Endothelial cell of umbilical vein (primary cell): ENCODE results near the gene SPECC1L. TPM values are rescaled to one million over a fixed set of nuclear protein-coding genes. Genes with fewer than 3 reads are reported as not detected.

Source experiments
- BruUV-seq: library from RNA; stranded (reverse); fragments of 400-500 nt; replicated peaks from 2 replicates; lab custom pipeline; 2021; lab: Mats Ljungman, UMichigan
- CTCF ChIA-PET: fragments of 300-600, 350-600 bp; sonication (Branson Sonifier 250); formaldehyde crosslinking; loops from one replicate; lab custom pipeline; 2021; ENCODE audit warnings: antibody characterized with exemption, inconsistent platforms; lab: Charles Lee
- POLR2A ChIA-PET: fragments of 300-600, 350-600 bp; sonication (Branson Sonifier 250); formaldehyde crosslinking; loops from one replicate; lab custom pipeline; 2021; ENCODE audit warnings: antibody characterized with exemption, inconsistent platforms; lab: Charles Lee
- DNase-seq: peaks from one replicate; pipeline ENCODE4 v3.0.0-alpha.2; 2011; ENCODE audit warnings: low read depth, low spot score
- FAIRE-seq: peaks from 2 replicates; lab custom pipeline; 2011; peaks lifted over from hg19 to GRCh38; lab: Jason Lieb, UNC
- H2AFZ ChIP-seq: 2 replicates; pipeline ENCODE4 v1.6.0; 2012; ENCODE audit warnings: low read depth, low read length, control low read depth, inconsistent platforms
- H3K27ac ChIP-seq: 2 replicates; pipeline ENCODE4 v1.5.1; 2011; ENCODE audit warnings: low read depth, mild to moderate bottlenecking, control low read depth, low read length, moderate library complexity; ENCODE audit not compliant: insufficient read depth
- H3K27me3 ChIP-seq, 2 experiments: 2 replicates each; pipeline versions ENCODE4 v1.6.0 to v1.6.1; 2011; ENCODE audit warnings: low read length in 2 of 2, mixed read lengths in 1 of 2; ENCODE audit not compliant: control insufficient read depth in 2 of 2, insufficient read depth in 2 of 2
- H3K36me3 ChIP-seq, 2 experiments: 2 replicates in 1 of 2; 3 replicates in 1 of 2; pipeline ENCODE4 v1.5.1; 2011; ENCODE audit warnings: low read length in 2 of 2, mild to moderate bottlenecking in 1 of 2, moderate library complexity in 1 of 2; ENCODE audit not compliant: control insufficient read depth in 2 of 2, insufficient read depth in 2 of 2; ENCODE audit errors: extremely low read depth in 1 of 2
- H3K4me1 ChIP-seq: 3 replicates; pipeline ENCODE4 v1.5.1; 2011; ENCODE audit warnings: mild to moderate bottlenecking, low read length; ENCODE audit not compliant: control insufficient read depth, insufficient read depth; ENCODE audit errors: extremely low read depth
- H3K4me2 ChIP-seq: 2 replicates; pipeline ENCODE4 v1.6.1; 2011; ENCODE audit warnings: low read length, control low read depth, mixed read lengths; ENCODE audit not compliant: insufficient read depth
- H3K4me3 ChIP-seq, 3 experiments: fragments of 200-600 bp in 1 of 3; sonication (generic), shearing (Covaris generic) in 1 of 3; replicated peaks in 1 of 3; 2 replicates each; pipeline ENCODE4 v1.5.1; 2011 to 2016; ENCODE audit warnings: control low read depth in 3 of 3, low read length in 3 of 3, mild to moderate bottlenecking in 2 of 3, inconsistent platforms in 1 of 3, low read depth in 1 of 3, moderate library complexity in 1 of 3; ENCODE audit not compliant: insufficient read depth in 1 of 3
- H3K79me2 ChIP-seq: 2 replicates; pipeline ENCODE4 v1.6.0; 2012; ENCODE audit warnings: low read length, inconsistent platforms; ENCODE audit not compliant: control insufficient read depth, insufficient read depth
- H3K9ac ChIP-seq: replicated peaks from 2 replicates; pipeline ENCODE3; 2011; ENCODE audit warnings: low read length, control low read depth; ENCODE audit not compliant: insufficient read depth; ENCODE audit errors: extremely low read depth
- H3K9me1 ChIP-seq: replicated peaks from 3 replicates; pipeline ENCODE4 v1.6.0; 2011; ENCODE audit warnings: mild to moderate bottlenecking, low read length; ENCODE audit not compliant: control insufficient read depth, insufficient read depth; ENCODE audit errors: extremely low read depth
- H3K9me3 ChIP-seq: replicated peaks from 2 replicates; pipeline ENCODE4 v1.5.1; 2012; ENCODE audit warnings: low read length, inconsistent platforms; ENCODE audit not compliant: control insufficient read depth, insufficient read depth
- H4K20me1 ChIP-seq: replicated peaks from 2 replicates; pipeline ENCODE3; 2011; ENCODE audit warnings: mild to moderate bottlenecking, low read length; ENCODE audit not compliant: control insufficient read depth, insufficient read depth; ENCODE audit errors: extremely low read depth
- CTCF ChIP-seq, 2 donors: IDR thresholded peaks; 1 replicate in 1 of 2; 2 replicates in 1 of 2; pipeline ENCODE4 v1.5.1; 2011; ENCODE audit warnings: low read length in 2 of 2, mild to moderate bottlenecking in 2 of 2, moderate library complexity in 2 of 2, control low read depth in 1 of 2, inconsistent platforms in 1 of 2, low read depth in 1 of 2; ENCODE audit not compliant: insufficient read depth in 1 of 2; ENCODE audit errors: extremely low read depth in 1 of 2
- EZH2 ChIP-seq: IDR thresholded peaks from 2 replicates; pipeline ENCODE4 v1.6.1; 2012; ENCODE audit warnings: borderline replicate concordance, low read depth, mild to moderate bottlenecking, moderate library complexity, low read length, inconsistent platforms; ENCODE audit not compliant: severe bottlenecking
- FOS ChIP-seq: IDR thresholded peaks from 2 replicates; pipeline ENCODE4 v1.6.1; 2011; ENCODE audit warnings: mild to moderate bottlenecking, low read length, moderate library complexity, borderline replicate concordance; ENCODE audit not compliant: insufficient read depth
- GATA2 ChIP-seq: IDR thresholded peaks from 2 replicates; pipeline ENCODE4 v1.7.0; 2011; ENCODE audit warnings: low read depth, mild to moderate bottlenecking, moderate library complexity, mixed read lengths, low read length; ENCODE audit not compliant: insufficient read length, insufficient read depth
- JUN ChIP-seq: IDR thresholded peaks from 2 replicates; pipeline ENCODE4 v1.6.1; 2011; ENCODE audit warnings: borderline replicate concordance, low read depth; ENCODE audit not compliant: insufficient read length, insufficient read depth
- MAX ChIP-seq: IDR thresholded peaks from 2 replicates; pipeline ENCODE4 v1.6.1; 2011; ENCODE audit not compliant: insufficient read depth, insufficient read length
- MYC ChIP-seq: IDR thresholded peaks from one replicate; pipeline ENCODE4 v1.6.1; 2011; ENCODE audit warnings: mild to moderate bottlenecking, low read depth, low read length
- POLR2A ChIP-seq: IDR thresholded peaks from 2 replicates; pipeline ENCODE4 v1.6.1; 2012; ENCODE audit warnings: low read depth, mild to moderate bottlenecking, control low read depth, low read length
- POLR2AphosphoS5 ChIP-seq: IDR thresholded peaks from 2 replicates; pipeline ENCODE4 v1.6.1; 2012; ENCODE audit warnings: low read depth, mild to moderate bottlenecking, control low read depth, low read length, moderate library complexity; ENCODE audit not compliant: insufficient read depth
- dilution Hi-C: fragments of 300-500 bp; cut with MboI; formaldehyde crosslinking; loops from one replicate; pipeline ENCODE4 v1.15.0; 2019; ENCODE audit warnings: low sequenced_read_pairs; ENCODE audit not compliant: extremely low pct_ligation_motif_present
- intact Hi-C: fragments of 100-400 bp; cut with micrococcal nuclease; formaldehyde crosslinking; loops from one replicate; pipeline ENCODE4 v1.10.0; 2022
- polyA plus RNA-seq, 4 experiments: library from polyadenylated mRNA; depleted of rRNA in 3 of 4; stranded (reverse) in 3 of 4; unstranded in 1 of 4; fragments of >200 nt; gene quantifications; 2 replicates each; pipeline versions ENCODE4 v1.2.1 to v1.2.3, GENCODE V29; 2011 to 2012; ENCODE audit warnings: missing spikeins in 1 of 4
- total RNA-seq: library from RNA; stranded (reverse); gene quantifications from 2 replicates; pipeline ENCODE4 v1.2.3, GENCODE V29; 2021

SPECC1L gene
- total and polyA plus RNA-seq, 2 donors (not counting 3 experiments of a cell fraction or from before 2014, with no cell fraction given): 22.8 to 79.3 TPM

- DNase-seq: no peak
- Histone ChIP-seq H3K9me1 (no peaks in the 10 kb centered on the region), H2AFZ (no peak overlapping the region), H3K27me3 (no peaks in the 10 kb centered on the region), H3K4me3 (no peak overlapping the region), H3K4me1 (peaks cover 11% of the 10 kb centered on the region), H3K4me2 (no peak overlapping the region), H4K20me1 (no peaks in the 10 kb centered on the region), H3K27ac (no peak overlapping the region), H3K79me2 (no peaks in the 10 kb centered on the region), H3K36me3 (no peaks in the 10 kb centered on the region), H3K9me3 (no peaks in the 10 kb centered on the region), H3K9ac (no peak overlapping the region)
- no TSS peak for BruUV-seq
- intact Hi-C loops: no loop called here
- ChIA-PET CTCF (interaction anchor here (1.2 to 4.0 kb wide), 3 partner anchors 16 to 58 kb away, joined by 3 to 19 read pairs (median 4); no protein-coding TSS in a partner anchor), POLR2A (no interaction called here)
- dilution Hi-C loops: no loop called here
- FAIRE-seq: no peak
- TF ChIP-seq JUN (no peak), FOS (no peak), POLR2A (no peak), MYC (no peak), EZH2 (no peak), CTCF (IDR thresholded peaks at IDR 0.05; ENCODE audit: extremely low read depth in 1 of 2, insufficient read depth in 1 of 2, low read depth in 1 of 2, low read length in 2 of 2) (no peak), MAX (no peak), POLR2AphosphoS5 (no peak), GATA2 (no peak)
Observed at GRCh38 chr22:24444729-24445466, 174.3 kb downstream of the SPECC1L start.
